ENCODE measurements around the gene CAMTA1. TPM values are rescaled to one million over a fixed set of nuclear protein-coding genes. Genes with fewer than 3 reads are reported as not detected.

CAMTA1 gene
- polyA plus RNA-seq, 1 of the 3 experiments (the other 2 are of a cell fraction) = 63.1 TPM

DNA sequence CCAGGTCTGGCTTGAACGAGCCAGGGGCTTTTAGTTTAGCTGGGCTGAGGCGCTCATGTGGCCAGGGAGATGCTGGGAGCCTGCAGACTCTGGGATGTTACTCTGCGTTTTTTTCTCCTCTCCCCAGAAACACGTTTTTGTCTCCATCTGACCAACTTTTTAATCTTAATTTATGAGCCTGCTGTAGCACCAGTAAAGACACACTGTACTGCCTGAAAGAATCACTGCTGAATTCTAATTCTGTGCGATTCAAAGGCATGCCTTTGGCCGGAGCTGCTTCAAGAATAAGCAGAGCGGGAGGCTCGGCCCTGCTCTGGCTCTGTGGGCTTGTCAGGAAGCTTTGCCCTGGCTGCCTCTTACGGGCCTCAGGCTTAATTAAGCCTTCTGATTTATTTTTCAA lies 129.5 kb downstream of the CAMTA1 start:
- no peaks in the 10 kb centered on the region for H3K9me3 ChIP-seq
- H3K4me3 ChIP-seq (ENCODE audit: low read depth in 2 of 2, low read length in 1 of 2) = no peak overlapping the region
- no peaks in the 10 kb centered on the region for H3K79me2 ChIP-seq (ENCODE audit: insufficient read depth)
- POLR2A ChIA-PET = no interaction called here
- no peak for DNase-seq
- no peaks in the 10 kb centered on the region for H3F3A ChIP-seq (replicated peaks; ENCODE audit: insufficient read depth)
- H3K9me2 ChIP-seq = no peaks in the 10 kb centered on the region
- CTCF ChIA-PET = interaction anchor here (0.7 to 0.9 kb wide), 3 partner anchors 14 to 155 kb away, joined by 3 read pairs; no protein-coding TSS in a partner anchor
- H4K20me1 ChIP-seq (ENCODE audit: insufficient read depth) = no peaks in the 10 kb centered on the region
- 60% methylated on average over 8 of the region's 9 CpGs for WGBS (ENCODE audit: low lambda C conversion rate)
- no peak overlapping the region for H3K4me2 ChIP-seq
- no peaks in the 10 kb centered on the region for H3K27me3 ChIP-seq (ENCODE audit: insufficient read depth)
- peaks cover 0 to 6% of the 10 kb centered on the region in 2 experiments; a peak in 1 of 4 replicates for H3K4me1 ChIP-seq (ENCODE audit: control insufficient read depth in 1 of 2, insufficient read depth in 2 of 2, low read depth in 1 of 2, low read length in 1 of 2)
- TF ChIP-seq IRF3 (IDR thresholded peaks at IDR 0.05; ENCODE audit: low read depth, low read length) (no peak), TEAD4 (IDR thresholded peaks at IDR 0.05; ENCODE audit: borderline replicate concordance, insufficient read depth) (no peak), TCF12 (IDR thresholded peaks at IDR 0.05) (no peak), CTCF (IDR thresholded peaks at IDR 0.05) (no peak), FOXM1 (IDR thresholded peaks at IDR 0.05; ENCODE audit: low read depth) (no peak), SIN3A (IDR thresholded peaks at IDR 0.05; ENCODE audit: borderline replicate concordance, low read depth, low read length) (no peak), RAD21 (IDR thresholded peaks at IDR 0.05; ENCODE audit: low read length) (no peak), RFX5 (IDR thresholded peaks at IDR 0.05; ENCODE audit: low read length) (no peak), MXI1 (IDR thresholded peaks at IDR 0.05; ENCODE audit: low read depth, low read length) (no peak), NRF1 (IDR thresholded peaks at IDR 0.05; ENCODE audit: low read depth, low read length) (no peak)
- TF ChIP-seq, protein P1, sequence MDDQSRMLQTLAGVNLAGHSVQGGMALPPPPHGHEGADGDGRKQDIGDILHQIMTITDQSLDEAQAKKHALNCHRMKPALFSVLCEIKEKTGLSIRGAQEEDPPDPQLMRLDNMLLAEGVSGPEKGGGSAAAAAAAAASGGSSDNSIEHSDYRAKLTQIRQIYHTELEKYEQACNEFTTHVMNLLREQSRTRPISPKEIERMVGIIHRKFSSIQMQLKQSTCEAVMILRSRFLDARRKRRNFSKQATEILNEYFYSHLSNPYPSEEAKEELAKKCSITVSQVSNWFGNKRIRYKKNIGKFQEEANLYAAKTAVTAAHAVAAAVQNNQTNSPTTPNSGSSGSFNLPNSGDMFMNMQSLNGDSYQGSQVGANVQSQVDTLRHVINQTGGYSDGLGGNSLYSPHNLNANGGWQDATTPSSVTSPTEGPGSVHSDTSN (IDR thresholded peaks at IDR 0.05) = no peak
- TF ChIP-seq, protein P2, sequence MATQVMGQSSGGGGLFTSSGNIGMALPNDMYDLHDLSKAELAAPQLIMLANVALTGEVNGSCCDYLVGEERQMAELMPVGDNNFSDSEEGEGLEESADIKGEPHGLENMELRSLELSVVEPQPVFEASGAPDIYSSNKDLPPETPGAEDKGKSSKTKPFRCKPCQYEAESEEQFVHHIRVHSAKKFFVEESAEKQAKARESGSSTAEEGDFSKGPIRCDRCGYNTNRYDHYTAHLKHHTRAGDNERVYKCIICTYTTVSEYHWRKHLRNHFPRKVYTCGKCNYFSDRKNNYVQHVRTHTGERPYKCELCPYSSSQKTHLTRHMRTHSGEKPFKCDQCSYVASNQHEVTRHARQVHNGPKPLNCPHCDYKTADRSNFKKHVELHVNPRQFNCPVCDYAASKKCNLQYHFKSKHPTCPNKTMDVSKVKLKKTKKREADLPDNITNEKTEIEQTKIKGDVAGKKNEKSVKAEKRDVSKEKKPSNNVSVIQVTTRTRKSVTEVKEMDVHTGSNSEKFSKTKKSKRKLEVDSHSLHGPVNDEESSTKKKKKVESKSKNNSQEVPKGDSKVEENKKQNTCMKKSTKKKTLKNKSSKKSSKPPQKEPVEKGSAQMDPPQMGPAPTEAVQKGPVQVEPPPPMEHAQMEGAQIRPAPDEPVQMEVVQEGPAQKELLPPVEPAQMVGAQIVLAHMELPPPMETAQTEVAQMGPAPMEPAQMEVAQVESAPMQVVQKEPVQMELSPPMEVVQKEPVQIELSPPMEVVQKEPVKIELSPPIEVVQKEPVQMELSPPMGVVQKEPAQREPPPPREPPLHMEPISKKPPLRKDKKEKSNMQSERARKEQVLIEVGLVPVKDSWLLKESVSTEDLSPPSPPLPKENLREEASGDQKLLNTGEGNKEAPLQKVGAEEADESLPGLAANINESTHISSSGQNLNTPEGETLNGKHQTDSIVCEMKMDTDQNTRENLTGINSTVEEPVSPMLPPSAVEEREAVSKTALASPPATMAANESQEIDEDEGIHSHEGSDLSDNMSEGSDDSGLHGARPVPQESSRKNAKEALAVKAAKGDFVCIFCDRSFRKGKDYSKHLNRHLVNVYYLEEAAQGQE (IDR thresholded peaks at IDR 0.05; ENCODE audit: low read depth, low read length) = no peak
- TF ChIP-seq, protein P3, sequence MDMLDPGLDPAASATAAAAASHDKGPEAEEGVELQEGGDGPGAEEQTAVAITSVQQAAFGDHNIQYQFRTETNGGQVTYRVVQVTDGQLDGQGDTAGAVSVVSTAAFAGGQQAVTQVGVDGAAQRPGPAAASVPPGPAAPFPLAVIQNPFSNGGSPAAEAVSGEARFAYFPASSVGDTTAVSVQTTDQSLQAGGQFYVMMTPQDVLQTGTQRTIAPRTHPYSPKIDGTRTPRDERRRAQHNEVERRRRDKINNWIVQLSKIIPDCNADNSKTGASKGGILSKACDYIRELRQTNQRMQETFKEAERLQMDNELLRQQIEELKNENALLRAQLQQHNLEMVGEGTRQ (IDR thresholded peaks at IDR 0.05; ENCODE audit: borderline replicate concordance, low read depth, low read length) = no peak
- no peaks in the 10 kb centered on the region for H3K36me3 ChIP-seq (replicated peaks in 1 of 2; ENCODE audit: control insufficient read depth in 1 of 2, insufficient read depth in 2 of 2, low read length in 1 of 2)
- no peak overlapping the region for H2AFZ ChIP-seq (ENCODE audit: low read depth)
- no peak overlapping the region for H3K9ac ChIP-seq
- H3K27ac ChIP-seq (ENCODE audit: low read depth in 2 of 2, low read length in 1 of 2) = no peak overlapping the region
